Measurements from ENCODE around the gene PBX1. TPM values are rescaled to one million over a fixed set of nuclear protein-coding genes. Genes with fewer than 3 reads are reported as not detected.

Gene PBX1
- total RNA-seq, 1 experiment from 2014 or later: 9.8 TPM

DNA sequence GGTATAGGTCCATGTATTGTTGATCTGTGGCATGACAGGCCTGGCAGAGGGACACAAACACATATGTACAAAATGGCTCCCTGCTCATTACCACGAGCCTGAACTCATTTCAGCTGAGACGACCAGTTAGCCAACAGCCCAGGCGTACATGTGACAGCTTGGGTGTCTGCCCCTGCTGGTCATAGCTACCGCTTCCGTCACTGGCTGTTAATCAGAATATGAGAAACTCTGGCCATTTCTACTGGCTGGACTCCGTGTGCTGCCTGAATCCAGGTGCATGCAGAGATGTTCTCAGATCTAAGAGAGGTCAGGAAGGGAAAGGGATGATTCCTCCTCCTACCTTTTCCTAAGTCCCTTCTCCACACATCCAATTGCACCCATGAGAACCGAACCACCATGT, 144.5 kb downstream of the PBX1 start:
- Histone ChIP-seq H3K36me3 (ENCODE audit: low read depth, low read length) (no peaks in the 10 kb centered on the region), H2AFZ (ENCODE audit: low read length) (no peak overlapping the region), H3K27me3 (ENCODE audit: low read length) (no peaks in the 10 kb centered on the region), H3K4me1 (ENCODE audit: insufficient read depth, low read length) (peaks cover 42% of the 10 kb centered on the region), H3K9me3 (ENCODE audit: low read length) (no peaks in the 10 kb centered on the region), H4K20me1 (ENCODE audit: low read length) (no peaks in the 10 kb centered on the region), H3F3A (ENCODE audit: low read length, unreplicated experiment) (peaks cover 10% of the 10 kb centered on the region), H3K9ac (ENCODE audit: low read length) (no peak overlapping the region), H3K4me2 (ENCODE audit: low read length) (no peak overlapping the region), H3K4me3 (ENCODE audit: low read length) (no peak overlapping the region), H3K79me2 (ENCODE audit: low read length) (no peaks in the 10 kb centered on the region), H3K27ac (ENCODE audit: low read length) (no peak overlapping the region), H3K9me2 (replicated peaks; ENCODE audit: low read length) (no peaks in the 10 kb centered on the region)
- DNase-seq (no peak), ATAC-seq (no peak)
- ChIA-PET POLR2A (ENCODE audit: unreplicated experiment) (no interaction called here), CTCF (interaction anchor here (0.7 kb wide), 1 partner anchor 101 kb away, joined by 3 read pairs; no protein-coding TSS in a partner anchor)
- TF ChIP-seq EZH2 (IDR thresholded peaks at IDR 0.05; ENCODE audit: low read length, unreplicated experiment): no peak
- no peak for TF ChIP-seq EZH2phosphoT487 (IDR thresholded peaks at IDR 0.05; ENCODE audit: borderline replicate concordance, low read length)
- TF ChIP-seq, protein P1, sequence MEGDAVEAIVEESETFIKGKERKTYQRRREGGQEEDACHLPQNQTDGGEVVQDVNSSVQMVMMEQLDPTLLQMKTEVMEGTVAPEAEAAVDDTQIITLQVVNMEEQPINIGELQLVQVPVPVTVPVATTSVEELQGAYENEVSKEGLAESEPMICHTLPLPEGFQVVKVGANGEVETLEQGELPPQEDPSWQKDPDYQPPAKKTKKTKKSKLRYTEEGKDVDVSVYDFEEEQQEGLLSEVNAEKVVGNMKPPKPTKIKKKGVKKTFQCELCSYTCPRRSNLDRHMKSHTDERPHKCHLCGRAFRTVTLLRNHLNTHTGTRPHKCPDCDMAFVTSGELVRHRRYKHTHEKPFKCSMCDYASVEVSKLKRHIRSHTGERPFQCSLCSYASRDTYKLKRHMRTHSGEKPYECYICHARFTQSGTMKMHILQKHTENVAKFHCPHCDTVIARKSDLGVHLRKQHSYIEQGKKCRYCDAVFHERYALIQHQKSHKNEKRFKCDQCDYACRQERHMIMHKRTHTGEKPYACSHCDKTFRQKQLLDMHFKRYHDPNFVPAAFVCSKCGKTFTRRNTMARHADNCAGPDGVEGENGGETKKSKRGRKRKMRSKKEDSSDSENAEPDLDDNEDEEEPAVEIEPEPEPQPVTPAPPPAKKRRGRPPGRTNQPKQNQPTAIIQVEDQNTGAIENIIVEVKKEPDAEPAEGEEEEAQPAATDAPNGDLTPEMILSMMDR (conservative IDR thresholded peaks at IDR 0.05; ENCODE audit: low read depth, low read length): no peak
- BruUV-seq (replicated peaks): no TSS peak
- intact Hi-C loops (cut with micrococcal nuclease): no loop called here

DNA sequence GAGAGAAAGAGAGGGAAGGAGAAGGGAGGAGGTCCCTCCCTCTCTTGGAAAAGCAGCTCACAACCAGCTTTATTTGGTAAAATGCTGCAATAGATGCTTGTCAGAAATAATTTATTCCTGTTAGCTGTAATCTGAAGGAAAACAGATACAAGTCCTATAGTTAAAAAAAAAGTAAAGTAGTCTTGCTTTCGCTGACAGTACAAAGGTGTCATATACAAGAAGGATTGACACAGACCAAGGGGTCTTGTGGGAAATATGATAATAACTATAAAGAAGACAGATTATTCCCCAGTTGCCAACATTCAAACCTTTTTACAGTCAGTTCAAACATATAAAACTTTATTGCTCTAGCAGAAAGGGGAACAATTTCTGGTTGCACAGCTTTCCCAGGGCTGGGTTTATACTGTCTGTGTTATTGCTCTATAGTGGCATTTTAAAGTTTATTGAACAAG, 145.0 kb downstream of the PBX1 start:
- intact Hi-C loops (cut with micrococcal nuclease): no loop called here
- H3K4me3 ChIP-seq (ENCODE audit: low read length): no peak overlapping the region
- H3K27ac ChIP-seq (ENCODE audit: low read length): no peak overlapping the region
- no peaks in the 10 kb centered on the region for H3K9me3 ChIP-seq (ENCODE audit: low read length)
- H3K36me3 ChIP-seq (ENCODE audit: low read depth, low read length): no peaks in the 10 kb centered on the region
- POLR2A ChIA-PET (ENCODE audit: unreplicated experiment): no interaction called here
- H3F3A ChIP-seq (ENCODE audit: low read length, unreplicated experiment): peaks cover 10% of the 10 kb centered on the region
- H4K20me1 ChIP-seq (ENCODE audit: low read length): no peaks in the 10 kb centered on the region
- H3K27me3 ChIP-seq (ENCODE audit: low read length): no peaks in the 10 kb centered on the region
- BruUV-seq (replicated peaks): no TSS peak
- H3K4me2 ChIP-seq (ENCODE audit: low read length): no peak overlapping the region
- H3K9ac ChIP-seq (ENCODE audit: low read length): no peak overlapping the region
- H3K4me1 ChIP-seq (ENCODE audit: insufficient read depth, low read length): peaks cover 47% of the 10 kb centered on the region
- no peaks in the 10 kb centered on the region for H3K79me2 ChIP-seq (ENCODE audit: low read length)
- ATAC-seq (no peak), DNase-seq (no peak)
- no peaks in the 10 kb centered on the region for H3K9me2 ChIP-seq (replicated peaks; ENCODE audit: low read length)
- no peak overlapping the region for H2AFZ ChIP-seq (ENCODE audit: low read length)
- CTCF ChIA-PET: interaction anchor here (0.7 kb wide), 2 partner anchors 101 to 461 kb away, joined by 3 read pairs; no protein-coding TSS in a partner anchor
- TF ChIP-seq EZH2phosphoT487 (IDR thresholded peaks at IDR 0.05; ENCODE audit: borderline replicate concordance, low read length) (no peak), EZH2 (IDR thresholded peaks at IDR 0.05; ENCODE audit: low read length, unreplicated experiment) (no peak)
- TF ChIP-seq, protein P1 (conservative IDR thresholded peaks at IDR 0.05; ENCODE audit: low read depth, low read length): no peak

DNA sequence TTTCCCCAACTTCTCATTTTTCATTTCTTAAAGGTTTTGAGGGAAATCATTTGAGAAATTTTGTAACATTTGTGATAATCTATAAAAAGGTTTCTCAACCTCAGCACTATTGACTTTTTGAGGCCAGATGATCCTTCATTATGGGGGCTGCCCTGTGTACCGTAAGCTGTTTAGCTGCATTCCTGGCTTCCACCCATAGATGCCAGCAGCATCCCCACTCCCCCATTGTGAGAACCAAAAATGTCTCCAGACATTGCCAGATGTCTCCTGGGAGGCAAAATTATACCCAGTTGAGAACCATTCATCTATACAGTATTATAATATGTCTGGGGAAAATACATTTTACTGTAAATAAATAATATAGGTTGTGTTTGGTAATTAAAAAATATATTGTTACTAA, 146.0 kb downstream of the PBX1 start:
- Histone ChIP-seq H2AFZ (ENCODE audit: low read length) (no peak overlapping the region), H3K36me3 (ENCODE audit: low read depth, low read length) (no peaks in the 10 kb centered on the region), H4K20me1 (ENCODE audit: low read length) (no peaks in the 10 kb centered on the region), H3K4me2 (ENCODE audit: low read length) (no peak overlapping the region), H3K27ac (ENCODE audit: low read length) (no peak overlapping the region), H3K9ac (ENCODE audit: low read length) (no peak overlapping the region), H3K4me1 (ENCODE audit: insufficient read depth, low read length) (peaks cover 57% of the 10 kb centered on the region), H3K27me3 (ENCODE audit: low read length) (no peaks in the 10 kb centered on the region), H3K4me3 (ENCODE audit: low read length) (no peak overlapping the region), H3K9me3 (ENCODE audit: low read length) (no peaks in the 10 kb centered on the region), H3F3A (ENCODE audit: low read length, unreplicated experiment) (peaks cover 10% of the 10 kb centered on the region), H3K9me2 (replicated peaks; ENCODE audit: low read length) (no peaks in the 10 kb centered on the region), H3K79me2 (ENCODE audit: low read length) (no peaks in the 10 kb centered on the region)
- no peak for ATAC-seq
- ChIA-PET CTCF (interaction anchor here (0.7 kb wide), 1 partner anchor 462 kb away, joined by 3 read pairs; no protein-coding TSS in a partner anchor), POLR2A (ENCODE audit: unreplicated experiment) (no interaction called here)
- TF ChIP-seq EZH2phosphoT487 (IDR thresholded peaks at IDR 0.05; ENCODE audit: borderline replicate concordance, low read length) (no peak), EZH2 (IDR thresholded peaks at IDR 0.05; ENCODE audit: low read length, unreplicated experiment) (no peak)
- TF ChIP-seq, protein P1 (conservative IDR thresholded peaks at IDR 0.05; ENCODE audit: low read depth, low read length): peak; percentile 39; the same call in 1 of the 2 replicates
- intact Hi-C loops (cut with micrococcal nuclease): loop anchor here (5.0 kb wide), 2 partner anchors 58 to 93 kb away; no protein-coding TSS in a partner anchor
- no TSS peak for BruUV-seq (replicated peaks)
- no peak for DNase-seq
